ENCODE measurements around the gene RAB7B.

The RAB7B gene

GRCh38 chr1:205936846-205937586, 66.2 kb downstream of the RAB7B start:
- DNase-seq: peak; percentile 61
- Histone ChIP-seq H3K4me3 (ENCODE audit: low read depth, low read length) (no peak overlapping the region), H3K27me3 (replicated peaks) (no peaks in the 10 kb centered on the region), H3K36me3 (replicated peaks) (no peaks in the 10 kb centered on the region), H3K27ac (no peak overlapping the region)
- in situ Hi-C loops (cut with HindIII; ENCODE audit: low pct_ligation_motif_present, low sequenced_read_pairs): no loop called here
- TF ChIP-seq CTCF (IDR thresholded peaks at IDR 0.05; ENCODE audit: low read depth, low read length, missing control alignments): no peak

GRCh38 chr1:205936311-205936710, 66.9 kb downstream of the RAB7B start:
- H3K36me3 ChIP-seq (replicated peaks): no peaks in the 10 kb centered on the region
- DNase-seq: no peak
- no peaks in the 10 kb centered on the region for H3K27me3 ChIP-seq (replicated peaks)
- no peak for TF ChIP-seq CTCF (IDR thresholded peaks at IDR 0.05; ENCODE audit: low read depth, low read length, missing control alignments)
- in situ Hi-C loops (cut with HindIII; ENCODE audit: low pct_ligation_motif_present, low sequenced_read_pairs): no loop called here
- no peak overlapping the region for H3K27ac ChIP-seq
- no peak overlapping the region for H3K4me3 ChIP-seq (ENCODE audit: low read depth, low read length)

GRCh38 chr1:205935869-205936268, 67.3 kb downstream of the RAB7B start:
- no peak overlapping the region for H3K4me3 ChIP-seq (ENCODE audit: low read depth, low read length)

GRCh38 chr1:205934788-205935187, 68.4 kb downstream of the RAB7B start:
- H3K27me3 ChIP-seq (replicated peaks): no peaks in the 10 kb centered on the region
- TF ChIP-seq CTCF (IDR thresholded peaks at IDR 0.05; ENCODE audit: low read depth, low read length, missing control alignments): no peak

More at GRCh38 chr1:205935869-205936268, 67.3 kb downstream of the RAB7B start:
- TF ChIP-seq CTCF (IDR thresholded peaks at IDR 0.05; ENCODE audit: low read depth, low read length, missing control alignments): no peak
- in situ Hi-C loops (cut with HindIII; ENCODE audit: low pct_ligation_motif_present, low sequenced_read_pairs): no loop called here
- no peaks in the 10 kb centered on the region for H3K36me3 ChIP-seq (replicated peaks)
- H3K27me3 ChIP-seq (replicated peaks): no peaks in the 10 kb centered on the region
- no peak overlapping the region for H3K27ac ChIP-seq
- DNase-seq: no peak

GRCh38 chr1:205933671-205934618, 69.2 kb downstream of the RAB7B start:
- no peak overlapping the region for H3K4me3 ChIP-seq (ENCODE audit: low read depth, low read length)

More at GRCh38 chr1:205934788-205935187, 68.4 kb downstream of the RAB7B start:
- in situ Hi-C loops (cut with HindIII; ENCODE audit: low pct_ligation_motif_present, low sequenced_read_pairs): no loop called here
- no peak overlapping the region for H3K4me3 ChIP-seq (ENCODE audit: low read depth, low read length)
- no peak overlapping the region for H3K27ac ChIP-seq
- no peaks in the 10 kb centered on the region for H3K36me3 ChIP-seq (replicated peaks)
- no peak for DNase-seq

More at GRCh38 chr1:205933671-205934618, 69.2 kb downstream of the RAB7B start:
- peak overlapping the region; percentile 28 for H3K27ac ChIP-seq
- no peak for TF ChIP-seq CTCF (IDR thresholded peaks at IDR 0.05; ENCODE audit: low read depth, low read length, missing control alignments)
- peak; percentile 34 for DNase-seq
- H3K36me3 ChIP-seq (replicated peaks): no peaks in the 10 kb centered on the region
- H3K27me3 ChIP-seq (replicated peaks): no peaks in the 10 kb centered on the region
- in situ Hi-C loops (cut with HindIII; ENCODE audit: low pct_ligation_motif_present, low sequenced_read_pairs): no loop called here
